Endothelial cell of umbilical vein (primary cell): ENCODE results near the gene FRS2. TPM values are rescaled to one million over a fixed set of nuclear protein-coding genes. Genes with fewer than 3 reads are reported as not detected.

ENCODE experiments used
- BruUV-seq: library from RNA; stranded (reverse); fragments of 400-500 nt; replicated peaks from 2 replicates; lab custom pipeline; 2021; lab: Mats Ljungman, UMichigan
- CTCF ChIA-PET: fragments of 300-600, 350-600 bp; sonication (Branson Sonifier 250); formaldehyde crosslinking; loops from one replicate; lab custom pipeline; 2021; ENCODE audit warnings: antibody characterized with exemption, inconsistent platforms; lab: Charles Lee
- POLR2A ChIA-PET: fragments of 300-600, 350-600 bp; sonication (Branson Sonifier 250); formaldehyde crosslinking; loops from one replicate; lab custom pipeline; 2021; ENCODE audit warnings: antibody characterized with exemption, inconsistent platforms; lab: Charles Lee
- DNase-seq: peaks from one replicate; pipeline ENCODE4 v3.0.0-alpha.2; 2011; ENCODE audit warnings: low read depth, low spot score
- FAIRE-seq: peaks from 2 replicates; lab custom pipeline; 2011; peaks lifted over from hg19 to GRCh38; lab: Jason Lieb, UNC
- H2AFZ ChIP-seq: 2 replicates; pipeline ENCODE4 v1.6.0; 2012; ENCODE audit warnings: low read depth, low read length, control low read depth, inconsistent platforms
- H3K27ac ChIP-seq: 2 replicates; pipeline ENCODE4 v1.5.1; 2011; ENCODE audit warnings: low read depth, mild to moderate bottlenecking, control low read depth, low read length, moderate library complexity; ENCODE audit not compliant: insufficient read depth
- H3K27me3 ChIP-seq, 2 experiments: 2 replicates each; pipeline versions ENCODE4 v1.6.0 to v1.6.1; 2011; ENCODE audit warnings: low read length in 2 of 2, mixed read lengths in 1 of 2; ENCODE audit not compliant: control insufficient read depth in 2 of 2, insufficient read depth in 2 of 2
- H3K36me3 ChIP-seq, 2 experiments: 2 replicates in 1 of 2; 3 replicates in 1 of 2; pipeline ENCODE4 v1.5.1; 2011; ENCODE audit warnings: low read length in 2 of 2, mild to moderate bottlenecking in 1 of 2, moderate library complexity in 1 of 2; ENCODE audit not compliant: control insufficient read depth in 2 of 2, insufficient read depth in 2 of 2; ENCODE audit errors: extremely low read depth in 1 of 2
- H3K4me1 ChIP-seq: 3 replicates; pipeline ENCODE4 v1.5.1; 2011; ENCODE audit warnings: mild to moderate bottlenecking, low read length; ENCODE audit not compliant: control insufficient read depth, insufficient read depth; ENCODE audit errors: extremely low read depth
- H3K4me2 ChIP-seq: 2 replicates; pipeline ENCODE4 v1.6.1; 2011; ENCODE audit warnings: low read length, control low read depth, mixed read lengths; ENCODE audit not compliant: insufficient read depth
- H3K4me3 ChIP-seq, 3 experiments: fragments of 200-600 bp in 1 of 3; sonication (generic), shearing (Covaris generic) in 1 of 3; replicated peaks in 1 of 3; 2 replicates each; pipeline ENCODE4 v1.5.1; 2011 to 2016; ENCODE audit warnings: control low read depth in 3 of 3, low read length in 3 of 3, mild to moderate bottlenecking in 2 of 3, inconsistent platforms in 1 of 3, low read depth in 1 of 3, moderate library complexity in 1 of 3; ENCODE audit not compliant: insufficient read depth in 1 of 3
- H3K79me2 ChIP-seq: 2 replicates; pipeline ENCODE4 v1.6.0; 2012; ENCODE audit warnings: low read length, inconsistent platforms; ENCODE audit not compliant: control insufficient read depth, insufficient read depth
- H3K9ac ChIP-seq: replicated peaks from 2 replicates; pipeline ENCODE3; 2011; ENCODE audit warnings: low read length, control low read depth; ENCODE audit not compliant: insufficient read depth; ENCODE audit errors: extremely low read depth
- H3K9me1 ChIP-seq: replicated peaks from 3 replicates; pipeline ENCODE4 v1.6.0; 2011; ENCODE audit warnings: mild to moderate bottlenecking, low read length; ENCODE audit not compliant: control insufficient read depth, insufficient read depth; ENCODE audit errors: extremely low read depth
- H3K9me3 ChIP-seq: replicated peaks from 2 replicates; pipeline ENCODE4 v1.5.1; 2012; ENCODE audit warnings: low read length, inconsistent platforms; ENCODE audit not compliant: control insufficient read depth, insufficient read depth
- H4K20me1 ChIP-seq: replicated peaks from 2 replicates; pipeline ENCODE3; 2011; ENCODE audit warnings: mild to moderate bottlenecking, low read length; ENCODE audit not compliant: control insufficient read depth, insufficient read depth; ENCODE audit errors: extremely low read depth
- CTCF ChIP-seq, 2 donors: IDR thresholded peaks; 1 replicate in 1 of 2; 2 replicates in 1 of 2; pipeline ENCODE4 v1.5.1; 2011; ENCODE audit warnings: low read length in 2 of 2, mild to moderate bottlenecking in 2 of 2, moderate library complexity in 2 of 2, control low read depth in 1 of 2, inconsistent platforms in 1 of 2, low read depth in 1 of 2; ENCODE audit not compliant: insufficient read depth in 1 of 2; ENCODE audit errors: extremely low read depth in 1 of 2
- EZH2 ChIP-seq: IDR thresholded peaks from 2 replicates; pipeline ENCODE4 v1.6.1; 2012; ENCODE audit warnings: borderline replicate concordance, low read depth, mild to moderate bottlenecking, moderate library complexity, low read length, inconsistent platforms; ENCODE audit not compliant: severe bottlenecking
- FOS ChIP-seq: IDR thresholded peaks from 2 replicates; pipeline ENCODE4 v1.6.1; 2011; ENCODE audit warnings: mild to moderate bottlenecking, low read length, moderate library complexity, borderline replicate concordance; ENCODE audit not compliant: insufficient read depth
- GATA2 ChIP-seq: IDR thresholded peaks from 2 replicates; pipeline ENCODE4 v1.7.0; 2011; ENCODE audit warnings: low read depth, mild to moderate bottlenecking, moderate library complexity, mixed read lengths, low read length; ENCODE audit not compliant: insufficient read length, insufficient read depth
- JUN ChIP-seq: IDR thresholded peaks from 2 replicates; pipeline ENCODE4 v1.6.1; 2011; ENCODE audit warnings: borderline replicate concordance, low read depth; ENCODE audit not compliant: insufficient read length, insufficient read depth
- MAX ChIP-seq: IDR thresholded peaks from 2 replicates; pipeline ENCODE4 v1.6.1; 2011; ENCODE audit not compliant: insufficient read depth, insufficient read length
- MYC ChIP-seq: IDR thresholded peaks from one replicate; pipeline ENCODE4 v1.6.1; 2011; ENCODE audit warnings: mild to moderate bottlenecking, low read depth, low read length
- POLR2A ChIP-seq: IDR thresholded peaks from 2 replicates; pipeline ENCODE4 v1.6.1; 2012; ENCODE audit warnings: low read depth, mild to moderate bottlenecking, control low read depth, low read length
- POLR2AphosphoS5 ChIP-seq: IDR thresholded peaks from 2 replicates; pipeline ENCODE4 v1.6.1; 2012; ENCODE audit warnings: low read depth, mild to moderate bottlenecking, control low read depth, low read length, moderate library complexity; ENCODE audit not compliant: insufficient read depth
- dilution Hi-C: fragments of 300-500 bp; cut with MboI; formaldehyde crosslinking; loops from one replicate; pipeline ENCODE4 v1.15.0; 2019; ENCODE audit warnings: low sequenced_read_pairs; ENCODE audit not compliant: extremely low pct_ligation_motif_present
- intact Hi-C: fragments of 100-400 bp; cut with micrococcal nuclease; formaldehyde crosslinking; loops from one replicate; pipeline ENCODE4 v1.10.0; 2022
- polyA plus RNA-seq, 4 experiments: library from polyadenylated mRNA; depleted of rRNA in 3 of 4; stranded (reverse) in 3 of 4; unstranded in 1 of 4; fragments of >200 nt; gene quantifications; 2 replicates each; pipeline versions ENCODE4 v1.2.1 to v1.2.3, GENCODE V29; 2011 to 2012; ENCODE audit warnings: missing spikeins in 1 of 4
- total RNA-seq: library from RNA; stranded (reverse); gene quantifications from 2 replicates; pipeline ENCODE4 v1.2.3, GENCODE V29; 2021

The FRS2 gene
- total and polyA plus RNA-seq, 2 donors (not counting 3 experiments of a cell fraction or from before 2014, with no cell fraction given) = 6.3 to 15.5 TPM

- H2AFZ ChIP-seq = no peak overlapping the region
- H3K9me3 ChIP-seq = no peaks in the 10 kb centered on the region
- dilution Hi-C loops (loop anchor here (25.0 kb wide), 1 partner anchor 188 kb away; no protein-coding TSS in a partner anchor), intact Hi-C loops (no loop called here)
- H3K4me2 ChIP-seq = no peak overlapping the region
- no peaks in the 10 kb centered on the region for H3K9me1 ChIP-seq
- TF ChIP-seq JUN (no peak), CTCF (IDR thresholded peaks at IDR 0.05; ENCODE audit: extremely low read depth in 1 of 2, insufficient read depth in 1 of 2, low read depth in 1 of 2, low read length in 2 of 2) (no peak), POLR2AphosphoS5 (no peak), POLR2A (no peak)
- H3K27ac ChIP-seq = no peak overlapping the region
- FAIRE-seq (no peak), DNase-seq (no peak)
- no peak overlapping the region for H3K4me3 ChIP-seq
- no peak overlapping the region for H3K9ac ChIP-seq
- ChIA-PET POLR2A (no interaction called here), CTCF (interaction anchor here (1.0 kb wide), 2 partner anchors 10 to 21 kb away, joined by 3 to 4 read pairs; partner anchors contain the start of gene CCT2)
- H3K36me3 ChIP-seq = peaks cover 3 to 15% of the 10 kb centered on the region in 2 experiments
- H3K4me1 ChIP-seq = no peaks in the 10 kb centered on the region
- no TSS peak for BruUV-seq
- H3K27me3 ChIP-seq = no peaks in the 10 kb centered on the region
- no peaks in the 10 kb centered on the region for H4K20me1 ChIP-seq
- no peaks in the 10 kb centered on the region for H3K79me2 ChIP-seq
Observed at GRCh38 chr12:69575346-69575745, 105.2 kb downstream of the FRS2 start.

GRCh38 chr12:69578283-69578682, 108.1 kb downstream of the FRS2 start:
- Histone ChIP-seq H3K36me3 (peaks cover 3 to 9% of the 10 kb centered on the region in 2 experiments), H3K9ac (no peak overlapping the region), H3K79me2 (no peaks in the 10 kb centered on the region), H3K4me1 (no peaks in the 10 kb centered on the region), H3K9me3 (no peaks in the 10 kb centered on the region), H3K27me3 (no peaks in the 10 kb centered on the region), H4K20me1 (no peaks in the 10 kb centered on the region), H3K27ac (no peak overlapping the region), H3K4me3 (no peak overlapping the region), H2AFZ (no peak overlapping the region), H3K4me2 (no peak overlapping the region), H3K9me1 (no peaks in the 10 kb centered on the region)
- no TSS peak for BruUV-seq
- ChIA-PET POLR2A (no interaction called here), CTCF (no interaction called here)
- TF ChIP-seq POLR2AphosphoS5 = no peak
- no peak for TF ChIP-seq MYC
- no peak for TF ChIP-seq POLR2A
- TF ChIP-seq FOS = no peak
- TF ChIP-seq JUN = no peak
- TF ChIP-seq GATA2 = no peak
- TF ChIP-seq CTCF (IDR thresholded peaks at IDR 0.05; ENCODE audit: extremely low read depth in 1 of 2, insufficient read depth in 1 of 2, low read depth in 1 of 2, low read length in 2 of 2) = no peak
- TF ChIP-seq MAX = no peak
- TF ChIP-seq EZH2 = no peak
- no peak for DNase-seq
- intact Hi-C loops (no loop called here), dilution Hi-C loops (loop anchor here (25.0 kb wide), 1 partner anchor 191 kb away; no protein-coding TSS in a partner anchor)
- no peak for FAIRE-seq
